Aorta (tissue), 5 donors: ENCODE data around the gene DIDO1. TPM values are rescaled to one million over a fixed set of nuclear protein-coding genes. Genes with fewer than 3 reads are reported as not detected.
"Not testable (repeated sequence)": the region's sequence is repeated elsewhere in the genome, so short reads cannot be mapped to it uniquely, and the experiment has no call there.

Source experiments
- ATAC-seq: fragments of 200-7000 bp; cut with Tn5 transposase; one replicate; pipeline ENCODE4 v1.9.1; 2022; ENCODE audit warnings: moderate library complexity; ENCODE audit not compliant: low FRiP score
- DNase-seq, 2 donors: peaks; one replicate each; pipeline ENCODE4 v3.0.0-alpha.2; 2020
- H3K27ac ChIP-seq, 2 donors: one replicate each; pipeline ENCODE4 v1.5.1; 2013; ENCODE audit warnings: low read length in 2 of 2, mild to moderate bottlenecking in 2 of 2, moderate library complexity in 2 of 2, control low read depth in 1 of 2, inconsistent platforms in 1 of 2, low read depth in 1 of 2
- H3K27me3 ChIP-seq, 2 donors: one replicate each; pipeline ENCODE4 v1.6.1; 2013; ENCODE audit warnings: control low read depth in 1 of 2, low read length in 1 of 2, mild to moderate bottlenecking in 1 of 2, moderate library complexity in 1 of 2; ENCODE audit not compliant: insufficient read depth in 2 of 2, control insufficient read depth in 1 of 2
- H3K36me3 ChIP-seq, 2 donors: one replicate each; pipeline ENCODE4 v1.6.1; 2013; ENCODE audit warnings: control low read depth in 1 of 2, low read length in 1 of 2, mild to moderate bottlenecking in 1 of 2; ENCODE audit not compliant: insufficient read depth in 2 of 2, control insufficient read depth in 1 of 2
- H3K4me1 ChIP-seq, 2 donors: one replicate each; pipeline ENCODE4 v1.6.1; 2013; ENCODE audit warnings: low read length in 2 of 2, control low read depth in 1 of 2, mild to moderate bottlenecking in 1 of 2, moderate library complexity in 1 of 2; ENCODE audit not compliant: insufficient read depth in 2 of 2, control insufficient read depth in 1 of 2
- H3K4me3 ChIP-seq, 2 donors: one replicate each; pipeline ENCODE4 v1.5.1; 2013; ENCODE audit warnings: low read length in 2 of 2, control low read depth in 1 of 2, mild to moderate bottlenecking in 1 of 2
- H3K9me3 ChIP-seq: one replicate; pipeline ENCODE4 v1.6.1; 2013; ENCODE audit warnings: mild to moderate bottlenecking, low read length; ENCODE audit not compliant: control insufficient read depth
- WGBS, 2 donors: extraction: QIAGEN DNeasy Blood & Tissue Kit; methylation state at CpG; one replicate each; pipeline ENCODE4 v1.1.7; 2013; 5-methylcytosine and 5-hydroxymethylcytosine counted together
- intact Hi-C, 2 donors: fragments of 100-400 bp; cut with DNase I; formaldehyde crosslinking; loops; one replicate each; pipeline versions ENCODE4 v1.14.2 to v1.15.0; 2022
- polyA plus RNA-seq, 2 donors: library from polyadenylated mRNA; stranded (reverse); fragments of 200-250 nt; gene quantifications; one replicate each; pipeline ENCODE4 v1.2.3, GENCODE V29; 2013
- total RNA-seq, 2 donors: library from RNA; stranded (reverse); fragmentation: NEBNext Ultra II Directional; extraction: Animal tissue kit (Norgen Biotek cat#: 25700); gene quantifications; one replicate each; pipeline ENCODE4 v1.2.1, GENCODE V29; 2021
- donor health status: healthy with polysubstance abuse.
- donor health status: Bipolar disorder and iron deficiency.
- donor health status: DM: no; HTN: no; CAD: no.
- donor health status: DM: no; HTN: no; CAD: no.
- donor health status: DM: yes; HTN: yes; CAD: no.

Gene DIDO1
- total and polyA plus RNA-seq, 4 donors: 8.1 to 64.2 (median 43.0) TPM

- WGBS, 2 donors: 60 to 61% methylated on average over 14 of the region's 14 CpGs
- Histone ChIP-seq H3K9me3 (no peaks in the 10 kb centered on the region), H3K36me3 (no peaks in the 10 kb centered on the region), H3K4me1 (no peaks in the 10 kb centered on the region), H3K27ac (no peak overlapping the region), H3K27me3 (no peaks in the 10 kb centered on the region), H3K4me3 (no peak overlapping the region)
- DNase-seq (peak in 1 of 2 donors; percentile 68), ATAC-seq (no peak)
- intact Hi-C loops: no loop called here
Measured at GRCh38 chr20:62928246-62928939, 2.1 kb upstream of the DIDO1 start.

- peak overlapping the region in 1 of 2 donors; percentile 59 for H3K27ac ChIP-seq
- DNase-seq: peak in 1 of 2 donors; percentile 59
- no peak for ATAC-seq
- WGBS, 2 donors: 59 to 70% methylated on average over 12 of the region's 12 CpGs
- no peaks in the 10 kb centered on the region for H3K36me3 ChIP-seq
- intact Hi-C loops: no loop called here
- H3K4me3 ChIP-seq: peak overlapping the region; percentile 6 to 94
- H3K9me3 ChIP-seq: no peaks in the 10 kb centered on the region
- no peaks in the 10 kb centered on the region for H3K27me3 ChIP-seq
- peaks cover 0 to 1% of the 10 kb centered on the region in 2 donors for H3K4me1 ChIP-seq
Measured at GRCh38 chr20:62927128-62927705, 912 bp upstream of the DIDO1 start.

GRCh38 chr20:62925420-62926228 lies 681 bp downstream of the DIDO1 start:
- Histone ChIP-seq H3K4me3 (peak overlapping the region; percentile 6 to 94), H3K27me3 (no peaks in the 10 kb centered on the region), H3K36me3 (no peaks in the 10 kb centered on the region), H3K27ac (peak overlapping the region; percentile 35 to 98), H3K9me3 (no peaks in the 10 kb centered on the region), H3K4me1 (peaks cover 0 to 1% of the 10 kb centered on the region in 2 donors)
- peak; percentile 42 for ATAC-seq
- DNase-seq: peak in 1 of 2 donors; percentile 79
- intact Hi-C loops: no loop called here
- 0% methylated on average over 56 to 63 of the region's 63 CpGs for WGBS, 2 donors

- H3K36me3 ChIP-seq: no peaks in the 10 kb centered on the region
- intact Hi-C loops: no loop called here
- peak overlapping the region; percentile 6 to 94 for H3K4me3 ChIP-seq
- peak overlapping the region; percentile 6 to 35 for H3K27ac ChIP-seq
- 0 to 1% methylated on average over 4 of the region's 4 CpGs for WGBS, 2 donors
- no peaks in the 10 kb centered on the region for H3K27me3 ChIP-seq
- ATAC-seq (no peak), DNase-seq (peak in 1 of 2 donors; percentile 13)
- H3K9me3 ChIP-seq: no peaks in the 10 kb centered on the region
- H3K4me1 ChIP-seq: peaks cover 0 to 1% of the 10 kb centered on the region in 2 donors
Measured at GRCh38 chr20:62925076-62925419, 1.3 kb downstream of the DIDO1 start.

- Histone ChIP-seq H3K36me3 (no peaks in the 10 kb centered on the region), H3K4me3 (peak overlapping the region; percentile 6 to 94), H3K4me1 (peaks cover 0 to 1% of the 10 kb centered on the region in 2 donors), H3K27me3 (no peaks in the 10 kb centered on the region), H3K9me3 (no peaks in the 10 kb centered on the region), H3K27ac (peak overlapping the region; percentile 6 to 47)
- peak in 1 of 2 donors; percentile 6 for DNase-seq
- no peak for ATAC-seq
- 17 to 18% methylated on average over 12 of the region's 12 CpGs for WGBS, 2 donors
- intact Hi-C loops: no loop called here
Measured at GRCh38 chr20:62924442-62925075, 1.7 kb downstream of the DIDO1 start.

GRCh38 chr20:62923669-62924441 lies 2.5 kb downstream of the DIDO1 start:
- Histone ChIP-seq H3K27ac (no peak overlapping the region), H3K36me3 (no peaks in the 10 kb centered on the region), H3K4me1 (peaks cover 0 to 1% of the 10 kb centered on the region in 2 donors), H3K27me3 (no peaks in the 10 kb centered on the region), H3K4me3 (no peak overlapping the region), H3K9me3 (no peaks in the 10 kb centered on the region)
- ATAC-seq (no peak), DNase-seq (no peak)
- intact Hi-C loops: no loop called here
- WGBS, 2 donors: 45 to 46% methylated on average over 7 of the region's 7 CpGs

- peak overlapping the region; percentile 0 to 34 for H3K27ac ChIP-seq
- H3K36me3 ChIP-seq, H3K4me3 ChIP-seq, H3K27me3 ChIP-seq, ATAC-seq, H3K9me3 ChIP-seq, intact Hi-C loops, H3K4me1 ChIP-seq: not testable (repeated sequence)
- DNase-seq: peak; percentile 66 to 78
- WGBS, 2 donors: 40 to 42% methylated on average over 17 of the region's 17 CpGs
Measured at GRCh38 chr20:62923059-62923668, 3.1 kb downstream of the DIDO1 start.
